ENCODE data around the gene INPP4A.

INPP4A gene

GRCh38 chr2:98614024-98614739 is 169.5 kb downstream of the INPP4A start:
- no peak for DNase-seq (ENCODE audit: low read depth, low spot score)
- no peak overlapping the region for H3K4me3 ChIP-seq (ENCODE audit: low read depth, low read length)
- no peak for TF ChIP-seq CTCF (IDR thresholded peaks at IDR 0.05; ENCODE audit: insufficient read depth, low read length, missing control alignments)
- ChIA-PET POLR2A (no interaction called here), CTCF (interaction anchor here (0.7 to 1.2 kb wide), 2 partner anchors 35 to 202 kb away, joined by 3 to 5 read pairs; no protein-coding TSS in a partner anchor)

- DNase-seq (ENCODE audit: low read depth, low spot score): no peak
- no peak for TF ChIP-seq CTCF (IDR thresholded peaks at IDR 0.05; ENCODE audit: insufficient read depth, low read length, missing control alignments)
- ChIA-PET CTCF (no interaction called here), POLR2A (no interaction called here)
- H3K4me3 ChIP-seq (ENCODE audit: low read depth, low read length): no peak overlapping the region
Measured at GRCh38 chr2:98615481-98615880, 170.8 kb downstream of the INPP4A start.

GRCh38 chr2:98617149-98617548 is 172.5 kb downstream of the INPP4A start:
- H3K4me3 ChIP-seq (ENCODE audit: low read depth, low read length): no peak overlapping the region
- no peak for TF ChIP-seq CTCF (IDR thresholded peaks at IDR 0.05; ENCODE audit: insufficient read depth, low read length, missing control alignments)
- DNase-seq (ENCODE audit: low read depth, low spot score): no peak
- ChIA-PET POLR2A (no interaction called here), CTCF (interaction anchor here (1.0 to 2.2 kb wide), 2 partner anchors 232 to 449 kb away, joined by 3 to 9 read pairs; no protein-coding TSS in a partner anchor)

GRCh38 chr2:98623657-98624056 is 179.0 kb downstream of the INPP4A start:
- no peak for TF ChIP-seq CTCF (IDR thresholded peaks at IDR 0.05; ENCODE audit: insufficient read depth, low read length, missing control alignments)
- CTCF ChIA-PET: no interaction called here
- POLR2A ChIA-PET: no interaction called here
- DNase-seq (ENCODE audit: low read depth, low spot score): no peak
- H3K4me3 ChIP-seq (ENCODE audit: low read depth, low read length): no peak overlapping the region

- no peak overlapping the region for H3K4me3 ChIP-seq (ENCODE audit: low read depth, low read length)
- no peak for DNase-seq (ENCODE audit: low read depth, low spot score)
- ChIA-PET CTCF (interaction anchor here (1.1 to 2.0 kb wide), 2 partner anchors 13 to 17 kb away, joined by 3 to 4 read pairs; no protein-coding TSS in a partner anchor), POLR2A (no interaction called here)
- no peak for TF ChIP-seq CTCF (IDR thresholded peaks at IDR 0.05; ENCODE audit: insufficient read depth, low read length, missing control alignments)
Measured at GRCh38 chr2:98632351-98632750, 187.7 kb downstream of the INPP4A start.

- ChIA-PET POLR2A (no interaction called here), CTCF (interaction anchor here (2.1 kb wide), 1 partner anchor 15 kb away, joined by 5 read pairs; no protein-coding TSS in a partner anchor)
- no peak for DNase-seq (ENCODE audit: low read depth, low spot score)
- TF ChIP-seq CTCF (IDR thresholded peaks at IDR 0.05; ENCODE audit: insufficient read depth, low read length, missing control alignments): no peak
- H3K4me3 ChIP-seq (ENCODE audit: low read depth, low read length): no peak overlapping the region
Measured at GRCh38 chr2:98634406-98635092, 189.9 kb downstream of the INPP4A start.
